GM21576 (cell line): ENCODE results near the gene UBAP2.
"Not testable (repeated sequence)": the region's sequence is repeated elsewhere in the genome, so short reads cannot be mapped to it uniquely, and the experiment has no call there.

Experiments used
- ATAC-seq: cut with Tn5 transposase; IDR thresholded peaks from one replicate; pipeline ENCODE4 v1.9.1; 2021; ENCODE audit warnings: mild to moderate bottlenecking, moderate library complexity; ENCODE audit not compliant: unreplicated experiment

UBAP2 gene

DNA sequence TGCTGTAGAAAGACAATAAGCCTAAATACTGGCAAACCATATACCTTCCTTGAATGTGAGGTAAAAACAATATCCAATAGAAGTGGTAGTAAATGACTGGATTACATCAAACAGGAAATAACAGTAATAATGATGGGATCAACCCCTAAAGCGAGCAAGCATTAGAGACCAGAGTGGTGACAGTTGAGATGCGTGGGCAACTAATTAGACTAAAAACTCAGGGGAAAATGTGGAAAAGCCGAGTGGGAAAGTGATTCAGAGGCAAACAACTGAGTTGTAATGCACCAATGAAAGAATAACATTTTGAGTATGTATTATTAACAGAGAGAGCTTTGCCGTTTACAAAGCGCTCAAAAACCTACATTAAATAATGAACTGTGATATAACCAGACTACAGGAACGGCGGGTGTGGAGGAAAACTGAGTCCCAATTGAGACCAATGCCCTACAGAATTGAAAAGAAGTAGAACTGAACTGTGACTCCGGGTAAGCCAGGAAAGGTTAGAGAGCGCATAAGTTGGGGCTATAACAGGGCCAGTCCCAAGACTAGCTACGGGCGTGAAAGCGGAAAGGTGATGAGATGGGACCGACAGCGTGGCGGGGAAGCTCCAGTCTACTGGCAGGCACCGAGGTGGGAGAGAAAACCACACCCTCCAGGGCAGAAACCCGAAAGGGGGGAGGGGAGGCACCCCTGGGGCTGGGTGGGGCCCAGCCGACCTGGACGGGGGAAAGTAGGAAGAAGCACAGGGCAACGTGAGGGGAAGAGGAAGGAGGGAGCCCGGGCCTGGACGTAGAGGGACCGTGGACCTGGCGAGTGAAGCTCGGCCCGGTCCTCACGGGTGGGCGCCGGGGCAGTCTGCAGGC lies 592 bp downstream of the UBAP2 start:
- ATAC-seq, result peak; percentile 17

GRCh38 chr9:34046784-34047379 lies 1.8 kb downstream of the UBAP2 start:
- no peak for ATAC-seq

- no peak for ATAC-seq
Measured at GRCh38 chr9:34045903-34046302, 2.8 kb downstream of the UBAP2 start.

- ATAC-seq, result not testable (repeated sequence)
Measured at GRCh38 chr9:34042074-34042473, 6.6 kb downstream of the UBAP2 start.

DNA sequence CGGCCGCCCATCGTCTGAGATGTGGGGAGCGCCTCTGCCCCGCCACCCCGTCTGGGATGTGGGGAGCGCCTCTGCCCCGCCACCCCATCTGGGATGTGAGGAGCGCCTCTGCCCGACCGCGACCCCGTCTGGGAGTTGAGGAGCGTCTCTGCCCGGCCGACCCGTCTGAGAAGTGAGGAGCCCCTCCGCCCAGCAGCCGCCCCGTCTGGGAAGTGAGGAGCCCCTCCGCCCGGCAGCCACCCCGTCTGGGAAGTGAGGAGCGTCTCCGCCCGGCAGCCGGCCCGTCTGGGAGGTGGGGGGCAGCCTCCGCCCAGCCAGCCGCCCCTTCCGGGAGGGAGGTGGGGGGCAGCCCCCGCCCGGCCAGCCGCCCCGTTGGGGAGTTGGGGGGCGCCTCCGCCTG lies 9.8 kb downstream of the UBAP2 start:
- not testable (repeated sequence) for ATAC-seq

DNA sequence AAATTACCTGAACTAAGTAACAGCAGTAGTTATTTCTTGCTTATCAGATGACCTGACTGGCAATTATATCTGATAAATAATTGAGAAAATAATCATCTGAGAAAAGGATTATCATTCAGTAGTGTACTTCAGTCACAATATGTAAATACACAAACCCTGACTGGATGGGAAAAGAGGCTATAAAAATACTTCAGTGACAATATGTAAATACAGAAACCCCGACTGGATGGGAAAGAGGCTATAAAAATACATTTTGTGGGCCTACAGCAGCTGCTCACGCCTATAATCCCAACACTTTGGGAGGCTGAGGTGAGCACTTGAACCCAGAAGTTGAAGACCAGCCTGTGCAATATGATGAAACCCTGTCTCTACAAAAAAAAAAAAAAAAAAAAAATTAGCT lies 11.1 kb downstream of the UBAP2 start:
- ATAC-seq, result no peak

DNA sequence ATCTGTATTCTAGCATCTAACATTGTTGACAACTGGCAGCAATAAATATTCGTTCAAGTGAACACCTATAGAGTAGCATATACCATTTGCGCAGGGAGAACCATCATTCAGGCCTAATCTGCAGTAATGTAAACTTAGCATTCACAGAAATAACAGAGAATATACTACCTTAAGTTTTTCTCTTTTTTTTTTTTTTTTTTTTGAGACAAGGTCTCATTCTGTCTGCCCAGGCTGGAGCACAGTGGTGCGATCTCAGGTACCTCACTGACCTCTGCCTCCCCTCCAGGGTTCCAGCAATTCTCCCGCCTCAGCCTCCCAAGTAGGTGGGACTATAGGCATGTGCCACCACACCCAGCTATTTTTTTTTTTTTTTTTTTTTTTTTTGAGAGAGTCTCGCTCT lies 12.1 kb downstream of the UBAP2 start:
- no peak for ATAC-seq

DNA sequence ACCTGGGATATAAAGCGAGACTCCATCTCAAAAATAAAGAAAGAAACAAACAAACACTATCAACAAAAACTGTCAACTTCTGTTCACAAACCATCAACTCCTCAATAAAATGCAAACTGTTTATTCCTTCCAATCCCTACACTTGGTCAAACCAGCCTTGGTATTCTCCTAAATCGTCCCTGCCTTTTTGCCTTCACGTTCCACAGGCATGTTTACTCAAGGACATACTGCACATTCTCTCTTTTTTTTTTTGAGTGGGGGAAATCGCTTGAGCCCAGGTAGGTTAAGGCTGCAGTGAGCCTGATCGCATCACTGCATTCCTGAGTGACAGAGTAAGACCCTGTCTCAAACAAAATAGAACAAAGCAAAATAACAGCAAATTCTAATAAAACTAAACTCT lies 13.0 kb downstream of the UBAP2 start:
- ATAC-seq, result no peak

GRCh38 chr9:34034698-34035065 lies 14.0 kb downstream of the UBAP2 start:
- no peak for ATAC-seq

DNA sequence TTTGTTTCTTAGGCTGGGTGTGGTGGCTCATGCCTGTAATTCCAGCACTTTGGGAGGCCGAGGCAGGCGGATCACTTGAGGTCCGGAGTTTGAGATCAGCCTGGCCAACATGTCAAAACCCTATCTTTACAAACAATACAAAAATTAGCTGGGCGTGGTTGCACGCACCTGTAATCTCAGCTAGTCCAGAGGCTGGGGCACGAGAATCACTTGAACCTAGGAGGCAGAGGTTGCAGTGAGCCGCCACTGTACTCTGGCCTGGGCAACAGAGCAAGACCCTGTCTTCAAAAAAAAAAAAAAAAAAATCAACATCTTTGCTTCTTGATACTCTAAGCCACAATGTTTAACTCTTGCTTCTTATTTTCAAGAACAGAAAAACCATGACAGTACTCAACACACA lies 16.1 kb downstream of the UBAP2 start:
- ATAC-seq, result no peak

GRCh38 chr9:34027845-34028574 lies 20.7 kb downstream of the UBAP2 start:
- no peak for ATAC-seq

DNA sequence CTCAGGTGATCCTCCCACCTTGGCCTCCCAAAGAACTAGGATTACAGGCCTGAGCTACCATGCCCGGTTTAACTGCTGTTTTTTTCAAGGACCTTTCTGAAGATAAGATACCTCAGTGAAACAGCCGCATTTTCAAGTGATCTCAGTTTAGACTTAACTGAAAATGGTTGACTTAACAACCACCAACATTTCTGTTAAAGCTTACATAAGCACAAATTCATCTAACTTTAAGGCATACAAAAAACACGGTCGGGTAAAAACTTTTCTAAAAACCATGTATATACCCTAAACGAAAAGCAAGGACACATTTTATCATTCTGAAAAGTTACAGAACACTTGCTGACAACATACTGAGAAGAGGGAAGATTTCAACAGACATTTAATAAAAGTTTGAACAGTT lies 22.9 kb downstream of the UBAP2 start:
- ATAC-seq, result no peak

DNA sequence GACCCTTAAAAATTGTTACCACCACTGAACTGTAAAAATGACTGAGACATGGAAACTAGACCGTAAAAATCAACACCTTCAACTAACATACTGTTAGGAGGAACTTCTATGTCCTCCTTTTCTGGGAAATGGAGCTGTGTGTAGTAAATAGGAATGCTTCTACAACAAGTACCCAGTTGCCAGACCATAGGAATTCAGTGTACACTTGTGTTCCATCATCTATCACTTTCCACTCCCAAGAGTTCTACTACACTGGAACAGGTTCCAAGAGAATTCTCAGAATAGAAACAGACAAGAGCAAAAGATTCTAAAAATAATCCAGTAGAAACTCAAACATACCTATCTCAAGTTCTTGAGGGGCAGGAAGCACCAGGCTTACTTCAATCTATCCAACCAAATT lies 23.6 kb downstream of the UBAP2 start:
- ATAC-seq, result no peak

GRCh38 chr9:34024476-34024875 lies 24.2 kb downstream of the UBAP2 start:
- not testable (repeated sequence) for ATAC-seq

DNA sequence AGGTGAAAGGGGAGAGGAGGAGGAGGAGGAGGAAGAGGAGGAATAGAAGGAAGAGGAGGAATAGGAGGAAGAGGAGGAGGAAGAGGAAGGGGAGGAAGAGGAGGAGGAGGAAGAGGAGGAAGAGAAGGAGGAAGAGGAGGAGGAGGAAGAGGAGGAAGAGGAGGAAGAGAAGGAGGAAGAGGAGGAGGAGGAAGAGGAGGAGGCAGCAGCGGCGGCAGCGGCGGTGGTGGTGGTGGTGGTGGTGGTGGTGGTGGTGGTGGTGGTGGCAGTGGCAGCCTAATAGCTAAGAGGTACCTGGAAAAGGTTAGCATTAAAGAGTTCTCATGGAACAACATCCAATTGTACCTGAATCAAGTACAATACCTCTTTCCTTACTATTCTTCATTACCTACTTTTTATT lies 32.5 kb downstream of the UBAP2 start:
- no peak for ATAC-seq

DNA sequence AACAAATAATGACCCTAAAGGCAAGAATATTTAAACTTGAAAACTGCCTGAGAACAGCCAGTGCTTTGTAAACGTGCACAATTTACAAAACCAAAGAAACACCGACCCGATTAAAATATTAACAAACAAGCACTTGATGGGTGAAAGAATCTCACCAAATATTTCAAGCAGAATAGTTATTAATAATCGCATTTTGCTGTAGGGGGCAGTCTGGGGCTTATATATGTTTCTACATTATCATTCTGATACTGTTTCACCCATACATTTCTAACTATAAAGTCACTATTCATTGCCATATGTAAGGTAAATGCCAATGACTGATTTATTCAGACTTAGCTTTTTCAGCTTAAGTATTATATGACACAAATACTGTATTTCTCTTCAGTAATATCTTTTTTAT lies 37.7 kb downstream of the UBAP2 start:
- no peak for ATAC-seq

DNA sequence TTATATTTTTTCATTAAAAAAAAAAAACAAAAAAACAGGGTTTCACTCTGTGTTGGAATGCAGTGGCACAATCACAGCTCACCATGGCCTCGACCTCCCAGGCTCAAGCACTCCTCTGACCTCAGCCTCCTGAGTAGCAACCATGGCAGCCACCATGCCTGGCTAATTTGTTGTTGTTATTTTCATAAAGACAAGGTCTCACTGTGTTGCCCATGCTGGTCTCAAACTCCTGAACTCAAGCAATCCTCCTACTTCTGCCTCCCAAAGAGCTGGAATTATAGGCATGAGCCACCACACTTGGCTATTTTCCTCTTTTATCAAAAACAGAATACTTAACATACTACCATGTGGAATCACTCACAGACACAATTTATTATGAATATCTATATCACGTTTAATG lies 46.7 kb downstream of the UBAP2 start:
- no peak for ATAC-seq

DNA sequence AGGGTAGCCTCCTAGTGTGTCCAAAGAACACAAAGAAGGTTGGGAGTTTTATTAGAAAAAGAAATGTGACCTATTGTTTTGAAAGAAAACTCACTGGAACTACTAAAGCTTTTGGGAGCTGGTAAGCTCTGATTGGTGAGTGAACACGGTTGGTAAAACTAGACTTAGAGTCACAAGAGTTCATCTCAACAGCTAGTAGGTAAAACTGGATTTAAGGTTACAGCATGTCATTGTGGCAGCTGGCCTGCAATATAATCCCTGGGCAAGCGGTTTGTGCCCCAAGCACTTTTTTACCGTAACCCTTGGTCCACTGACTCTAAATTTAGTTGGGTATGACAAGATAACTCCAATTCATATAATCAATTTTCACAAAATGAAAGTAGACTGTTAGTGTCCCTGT lies 47.4 kb downstream of the UBAP2 start:
- ATAC-seq, result no peak

GRCh38 chr9:33995449-33995848 lies 53.2 kb downstream of the UBAP2 start:
- ATAC-seq, result no peak

GRCh38 chr9:33993104-33993503 lies 55.6 kb downstream of the UBAP2 start:
- ATAC-seq, result no peak

DNA sequence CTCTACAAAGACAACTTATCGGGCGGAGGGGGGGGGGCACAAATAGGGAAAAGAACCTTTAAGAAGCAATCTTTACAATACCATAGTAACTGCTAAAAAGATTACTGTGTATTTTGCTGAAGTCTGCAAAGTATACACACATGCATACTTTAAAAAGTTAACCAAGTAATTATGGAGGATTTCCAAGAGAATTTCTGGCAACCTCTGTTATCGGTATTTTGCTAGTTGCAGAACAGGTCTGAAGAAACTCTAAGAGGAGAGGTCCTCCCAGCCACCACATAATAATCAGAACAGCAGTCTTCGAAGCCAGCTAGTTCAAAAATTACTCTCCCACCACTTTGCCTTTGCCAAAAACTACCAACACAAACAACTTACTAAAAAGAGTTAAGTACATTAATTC lies 56.1 kb downstream of the UBAP2 start:
- ATAC-seq, result no peak
